Neuronal stem cell (in vitro differentiated cells): Measurements from ENCODE around the gene TIMP2.

ENCODE experiments used
- DNase-seq: peaks from one replicate; pipeline ENCODE4 v3.0.0-alpha.2; 2013; ENCODE audit warnings: low spot score
- H2AFZ ChIP-seq: one replicate; pipeline ENCODE4 v1.6.1; 2013; ENCODE audit warnings: mild to moderate bottlenecking, low read length, inconsistent platforms
- H2AK5ac ChIP-seq: 2 replicates; pipeline ENCODE4 v1.6.1; 2013; ENCODE audit warnings: low read depth, mild to moderate bottlenecking, inconsistent platforms, low read length, moderate library complexity, mixed read lengths
- H2BK120ac ChIP-seq: 2 replicates; pipeline ENCODE4 v1.6.1; 2013; ENCODE audit warnings: low read depth, mild to moderate bottlenecking, inconsistent platforms, low read length, moderate library complexity, mixed read lengths
- H2BK12ac ChIP-seq: one replicate; pipeline ENCODE4 v1.6.1; 2013; ENCODE audit warnings: low read length, inconsistent platforms
- H2BK15ac ChIP-seq: 2 replicates; pipeline ENCODE4 v1.6.1; 2013; ENCODE audit warnings: mild to moderate bottlenecking, low read length, inconsistent platforms, mixed read lengths
- H2BK5ac ChIP-seq: one replicate; pipeline ENCODE4 v1.6.1; 2013; ENCODE audit warnings: inconsistent platforms, mild to moderate bottlenecking, low read length, moderate library complexity
- H3K14ac ChIP-seq: one replicate; pipeline ENCODE4 v1.6.1; 2013; ENCODE audit warnings: low read length, inconsistent platforms
- H3K18ac ChIP-seq: 2 replicates; pipeline ENCODE4 v1.6.1; 2013; ENCODE audit warnings: low read length, inconsistent platforms
- H3K23ac ChIP-seq: 2 replicates; pipeline ENCODE4 v1.6.1; 2013; ENCODE audit warnings: low read depth, mild to moderate bottlenecking, mixed read lengths, low read length, inconsistent platforms; ENCODE audit not compliant: poor library complexity
- H3K27ac ChIP-seq: replicated peaks from 3 replicates; pipeline ENCODE4 v1.5.1; 2013; ENCODE audit warnings: low read length, inconsistent platforms
- H3K27me3 ChIP-seq, 3 experiments: 2 replicates each; pipeline ENCODE4 v1.6.1; 2013; ENCODE audit warnings: low read length in 3 of 3, mild to moderate bottlenecking in 2 of 3, inconsistent platforms in 1 of 3, low read depth in 1 of 3, mixed read lengths in 1 of 3, moderate library complexity in 1 of 3; ENCODE audit not compliant: control insufficient read depth in 3 of 3, insufficient read depth in 3 of 3
- H3K36me3 ChIP-seq, 2 donors: replicated peaks in 1 of 2; 2 replicates each; pipeline ENCODE4 v1.6.1; 2013; ENCODE audit warnings: low read length in 2 of 2; ENCODE audit not compliant: control insufficient read depth in 2 of 2, insufficient read depth in 2 of 2
- H3K4ac ChIP-seq: 2 replicates; pipeline ENCODE4 v1.6.1; 2013; ENCODE audit warnings: inconsistent platforms, mild to moderate bottlenecking, low read length, moderate library complexity
- H3K4me1 ChIP-seq, 2 donors: 1 replicate in 1 of 2; 2 replicates in 1 of 2; pipeline ENCODE4 v1.6.1; 2013; ENCODE audit warnings: low read length in 2 of 2, low read depth in 1 of 2; ENCODE audit not compliant: control insufficient read depth in 2 of 2, insufficient read depth in 1 of 2
- H3K4me2 ChIP-seq: one replicate; pipeline ENCODE4 v1.6.1; 2013; ENCODE audit warnings: mild to moderate bottlenecking, low read length, inconsistent platforms; ENCODE audit not compliant: insufficient read depth, poor library complexity, severe bottlenecking
- H3K4me3 ChIP-seq, 2 donors: 2 replicates each; pipeline ENCODE4 v1.5.1; 2013; ENCODE audit warnings: low read length in 2 of 2, mild to moderate bottlenecking in 2 of 2, inconsistent platforms in 1 of 2, moderate library complexity in 1 of 2
- H3K79me1 ChIP-seq: one replicate; pipeline ENCODE4 v1.6.1; 2013; ENCODE audit warnings: low read depth, mild to moderate bottlenecking, inconsistent platforms, low read length, moderate library complexity
- H3K9ac ChIP-seq: one replicate; pipeline ENCODE4 v1.6.1; 2013; ENCODE audit warnings: mild to moderate bottlenecking, low read depth, low read length, inconsistent platforms; ENCODE audit not compliant: poor library complexity
- H3K9me3 ChIP-seq, 2 donors: replicated peaks in 1 of 2; 2 replicates each; pipeline versions ENCODE3 to v1.6.1; 2013; ENCODE audit warnings: low read length in 2 of 2, mild to moderate bottlenecking in 2 of 2, inconsistent platforms in 1 of 2, low read depth in 1 of 2, mixed read lengths in 1 of 2, moderate library complexity in 1 of 2; ENCODE audit not compliant: control insufficient read depth in 2 of 2, insufficient read depth in 1 of 2
- H4K8ac ChIP-seq: one replicate; pipeline ENCODE4 v1.6.1; 2013; ENCODE audit warnings: low read depth, mild to moderate bottlenecking, inconsistent platforms, low read length, moderate library complexity
- H4K91ac ChIP-seq: one replicate; pipeline ENCODE4 v1.6.1; 2013; ENCODE audit warnings: low read length, low read depth, mild to moderate bottlenecking, inconsistent platforms; ENCODE audit not compliant: poor library complexity
- WGBS, 2 donors: extraction: QIAGEN DNeasy Blood & Tissue Kit; methylation state at CpG; one replicate each; pipeline ENCODE4 v1.1.7; 2013; ENCODE audit warnings: missing lambda C conversion rate in 2 of 2, mixed read lengths in 1 of 2; ENCODE audit not compliant: insufficient read length in 2 of 2, insufficient replicate concordance in 1 of 2; ENCODE audit errors: extremely low coverage in 2 of 2; 5-methylcytosine and 5-hydroxymethylcytosine counted together

The TIMP2 gene

GRCh38 chr17:78922816-78923498 is 2.2 kb downstream of the TIMP2 start:
- Histone ChIP-seq H3K4ac (no peak overlapping the region), H2AK5ac (peak overlapping the region; percentile 95), H3K27ac (no peak overlapping the region), H3K4me2 (no peak overlapping the region), H4K91ac (no peak overlapping the region), H3K9ac (no peak overlapping the region), H3K14ac (no peak overlapping the region), H3K27me3 (no peaks in the 10 kb centered on the region), H2BK120ac (no peak overlapping the region), H2BK15ac (no peak overlapping the region), H3K4me3 (peak overlapping the region in 1 of 2 donors; percentile 60), H3K36me3 (peaks cover 2 to 6% of the 10 kb centered on the region in 2 donors), H2BK12ac (no peak overlapping the region), H3K4me1 (peaks cover 26 to 30% of the 10 kb centered on the region in 2 donors), H3K79me1 (peaks cover 18% of the 10 kb centered on the region), H3K23ac (no peak overlapping the region), H2AFZ (no peak overlapping the region), H2BK5ac (peak overlapping the region; percentile 84), H4K8ac (no peak overlapping the region), H3K9me3 (peaks cover 0 to 2% of the 10 kb centered on the region in 2 donors), H3K18ac (no peak overlapping the region)
- no peak for DNase-seq
- no CpG with 5 or more reads among the region's 13 CpGs for WGBS, 2 donors

DNA sequence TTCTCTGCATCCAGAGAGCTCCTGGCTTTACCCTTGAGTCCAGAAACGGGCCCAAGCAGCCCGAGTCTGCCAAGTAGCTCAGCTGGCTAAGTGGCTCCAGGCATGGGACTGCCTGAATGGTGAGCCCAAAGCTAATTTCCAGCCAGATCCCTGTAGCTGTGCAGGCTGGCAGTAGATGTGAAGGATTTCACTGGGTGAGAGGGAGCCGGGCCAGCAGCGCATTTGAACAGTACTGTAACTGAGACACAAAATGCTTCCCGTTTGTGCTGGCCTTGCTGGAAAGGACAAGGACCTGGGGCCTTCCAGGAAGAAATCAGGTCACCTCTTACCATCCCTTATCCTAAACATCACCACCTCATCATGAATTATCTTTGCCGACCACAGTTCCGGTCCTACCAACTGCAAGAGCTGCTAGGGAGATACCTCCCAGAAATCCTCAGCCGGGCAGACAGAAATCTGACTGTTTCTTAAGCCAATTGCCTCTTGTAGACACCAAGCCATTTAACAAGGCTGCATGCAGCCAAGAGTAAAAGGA is 3.7 kb downstream of the TIMP2 start:
- Histone ChIP-seq H3K4ac (no peak overlapping the region), H2BK15ac (no peak overlapping the region), H3K4me3 (no peak overlapping the region), H3K79me1 (peaks cover 20% of the 10 kb centered on the region), H4K8ac (no peak overlapping the region), H3K9ac (no peak overlapping the region), H3K9me3 (peaks cover 0 to 2% of the 10 kb centered on the region in 2 donors), H2AK5ac (peak overlapping the region; percentile 54), H2AFZ (no peak overlapping the region), H3K27ac (no peak overlapping the region), H3K14ac (no peak overlapping the region), H3K27me3 (no peaks in the 10 kb centered on the region), H2BK12ac (no peak overlapping the region), H3K36me3 (peaks cover 6% of the 10 kb centered on the region in 2 donors), H3K23ac (no peak overlapping the region), H2BK5ac (no peak overlapping the region), H3K4me1 (peaks cover 26 to 30% of the 10 kb centered on the region in 2 donors), H4K91ac (no peak overlapping the region), H2BK120ac (no peak overlapping the region), H3K4me2 (no peak overlapping the region), H3K18ac (no peak overlapping the region)
- no CpG with 5 or more reads among the region's 8 CpGs for WGBS, 2 donors
- no peak for DNase-seq

DNA sequence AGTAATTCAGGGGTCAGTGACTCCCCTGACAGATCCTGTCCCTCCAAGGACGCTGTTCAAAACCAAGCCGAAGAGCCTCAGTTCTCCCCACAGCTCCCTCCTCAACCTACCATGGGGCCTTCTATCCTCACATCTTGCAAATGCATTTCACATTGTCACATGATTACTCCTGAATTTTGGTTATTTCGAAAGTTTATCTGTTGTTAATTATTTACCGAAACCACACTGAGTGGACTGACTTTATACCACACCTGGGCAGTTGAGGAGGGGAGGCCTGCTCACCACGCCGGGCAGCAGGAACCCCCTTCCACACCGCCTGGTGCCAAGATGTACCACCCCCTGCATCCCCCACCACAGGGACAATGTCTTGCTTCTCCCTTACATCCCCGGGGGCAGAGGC is 4.7 kb downstream of the TIMP2 start:
- H3K36me3 ChIP-seq, result peaks cover 6% of the 10 kb centered on the region in 2 donors
- no peak overlapping the region for H3K14ac ChIP-seq
- H3K27ac ChIP-seq, result no peak overlapping the region
- H2AFZ ChIP-seq, result no peak overlapping the region
- H2AK5ac ChIP-seq, result no peak overlapping the region
- H3K9ac ChIP-seq, result no peak overlapping the region
- peaks cover 0 to 2% of the 10 kb centered on the region in 2 donors for H3K9me3 ChIP-seq
- H3K4me3 ChIP-seq, result no peak overlapping the region
- no peak overlapping the region for H2BK12ac ChIP-seq
- peaks cover 19 to 25% of the 10 kb centered on the region in 2 donors for H3K4me1 ChIP-seq
- no peak overlapping the region for H2BK5ac ChIP-seq
- DNase-seq, result no peak
- no peak overlapping the region for H3K23ac ChIP-seq
- no peak overlapping the region for H2BK15ac ChIP-seq
- WGBS, 2 donors, result no CpG with 5 or more reads among the region's 8 CpGs
- H4K8ac ChIP-seq, result no peak overlapping the region
- H3K4ac ChIP-seq, result no peak overlapping the region
- H3K18ac ChIP-seq, result no peak overlapping the region
- H4K91ac ChIP-seq, result no peak overlapping the region
- no peak overlapping the region for H3K4me2 ChIP-seq
- H3K79me1 ChIP-seq, result peaks cover 30% of the 10 kb centered on the region
- H3K27me3 ChIP-seq, result no peaks in the 10 kb centered on the region
- no peak overlapping the region for H2BK120ac ChIP-seq

DNA sequence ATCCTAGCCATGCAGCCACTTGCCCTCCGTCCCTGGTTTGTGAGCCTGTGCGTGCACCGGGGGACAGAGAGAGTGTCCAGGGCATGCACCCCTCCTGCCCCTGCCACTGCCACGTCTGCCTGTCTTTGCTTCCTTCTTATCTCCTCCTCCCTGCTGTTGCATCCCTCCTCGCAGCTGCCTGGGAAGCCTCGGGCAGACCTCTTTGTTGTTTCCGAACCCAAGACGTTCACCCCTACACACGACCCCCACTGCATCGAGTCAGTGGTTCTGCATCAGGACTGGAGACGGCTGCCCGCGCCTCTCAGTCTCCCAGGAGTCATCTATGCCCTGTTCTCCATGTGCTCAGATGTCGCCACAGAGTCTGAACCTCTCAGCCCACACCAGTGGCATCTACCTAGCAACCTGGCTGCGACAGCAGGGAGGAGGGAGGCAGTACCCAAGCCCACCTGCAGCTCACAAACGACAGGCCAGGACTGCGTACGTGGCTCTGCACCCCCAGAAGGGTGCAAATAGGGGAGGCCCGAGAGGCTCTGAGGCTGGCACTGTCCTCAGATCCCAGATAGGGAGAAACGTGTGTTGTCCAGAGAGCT is 5.2 kb downstream of the TIMP2 start:
- DNase-seq, result no peak
- Histone ChIP-seq H3K9me3 (peaks cover 0 to 2% of the 10 kb centered on the region in 2 donors), H3K27ac (no peak overlapping the region), H3K4me3 (no peak overlapping the region), H3K27me3 (no peaks in the 10 kb centered on the region), H2BK120ac (no peak overlapping the region), H3K23ac (peak overlapping the region; percentile 90), H4K91ac (peak overlapping the region; percentile 27), H3K36me3 (peaks cover 6% of the 10 kb centered on the region in 2 donors), H3K14ac (no peak overlapping the region), H2AFZ (no peak overlapping the region), H3K4me1 (peaks cover 18 to 25% of the 10 kb centered on the region in 2 donors), H3K18ac (peak overlapping the region; percentile 62), H2BK15ac (no peak overlapping the region), H3K4ac (no peak overlapping the region), H2AK5ac (no peak overlapping the region), H3K4me2 (no peak overlapping the region), H2BK5ac (no peak overlapping the region), H2BK12ac (no peak overlapping the region), H3K9ac (peak overlapping the region; percentile 30), H4K8ac (no peak overlapping the region), H3K79me1 (peaks cover 30% of the 10 kb centered on the region)
- no CpG with 5 or more reads among the region's 20 CpGs for WGBS, 2 donors
